Measurements from ENCODE around the gene NPAS1.

Gene NPAS1

DNA sequence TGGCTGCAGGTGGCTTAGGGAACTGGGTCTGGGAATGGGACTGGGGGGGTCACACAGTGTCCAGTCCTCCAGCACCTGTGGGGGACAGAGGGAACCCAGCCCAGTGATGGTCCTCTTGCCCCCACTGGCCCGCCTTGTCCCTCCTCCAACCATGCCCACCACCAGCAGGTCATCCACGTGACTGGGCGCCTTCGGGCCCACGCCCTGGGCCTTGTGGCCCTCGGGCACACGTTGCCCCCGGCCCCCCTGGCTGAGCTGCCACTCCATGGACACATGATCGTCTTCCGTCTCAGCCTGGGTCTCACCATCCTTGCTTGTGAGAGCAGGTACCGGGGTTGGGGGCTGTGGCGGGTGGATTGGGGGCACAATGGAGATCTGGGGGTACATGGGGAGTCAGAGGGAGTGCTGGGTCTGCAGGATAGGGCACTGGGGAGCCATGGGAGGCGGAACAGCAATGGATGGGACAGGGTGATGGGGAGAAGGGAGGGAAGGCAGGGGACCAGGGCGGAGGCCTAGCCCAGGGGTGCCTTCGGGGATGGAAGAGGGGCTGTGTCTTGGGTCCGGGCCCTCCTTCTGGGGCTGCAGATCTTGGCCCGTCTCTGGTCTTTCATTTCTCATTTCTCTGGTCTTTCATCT is 19.7 kb downstream of the NPAS1 start:
- no peak overlapping the region for H3K27ac ChIP-seq
- TF ChIP-seq, protein P1, sequence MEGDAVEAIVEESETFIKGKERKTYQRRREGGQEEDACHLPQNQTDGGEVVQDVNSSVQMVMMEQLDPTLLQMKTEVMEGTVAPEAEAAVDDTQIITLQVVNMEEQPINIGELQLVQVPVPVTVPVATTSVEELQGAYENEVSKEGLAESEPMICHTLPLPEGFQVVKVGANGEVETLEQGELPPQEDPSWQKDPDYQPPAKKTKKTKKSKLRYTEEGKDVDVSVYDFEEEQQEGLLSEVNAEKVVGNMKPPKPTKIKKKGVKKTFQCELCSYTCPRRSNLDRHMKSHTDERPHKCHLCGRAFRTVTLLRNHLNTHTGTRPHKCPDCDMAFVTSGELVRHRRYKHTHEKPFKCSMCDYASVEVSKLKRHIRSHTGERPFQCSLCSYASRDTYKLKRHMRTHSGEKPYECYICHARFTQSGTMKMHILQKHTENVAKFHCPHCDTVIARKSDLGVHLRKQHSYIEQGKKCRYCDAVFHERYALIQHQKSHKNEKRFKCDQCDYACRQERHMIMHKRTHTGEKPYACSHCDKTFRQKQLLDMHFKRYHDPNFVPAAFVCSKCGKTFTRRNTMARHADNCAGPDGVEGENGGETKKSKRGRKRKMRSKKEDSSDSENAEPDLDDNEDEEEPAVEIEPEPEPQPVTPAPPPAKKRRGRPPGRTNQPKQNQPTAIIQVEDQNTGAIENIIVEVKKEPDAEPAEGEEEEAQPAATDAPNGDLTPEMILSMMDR (IDR thresholded peaks at IDR 0.05), result no peak
- TF ChIP-seq ZFX (IDR thresholded peaks at IDR 0.05; ENCODE audit: borderline replicate concordance), result no peak

- TF ChIP-seq, protein P1 (IDR thresholded peaks at IDR 0.05), result no peak
- no peak for TF ChIP-seq ZFX (IDR thresholded peaks at IDR 0.05; ENCODE audit: borderline replicate concordance)
- H3K27ac ChIP-seq, result no peak overlapping the region
These were observed 21.2 kb downstream of the NPAS1 start for GRCh38 chr19:47040869-47041268.

GRCh38 chr19:47044946-47045866 is 25.6 kb downstream of the NPAS1 start:
- TF ChIP-seq, protein P1 (IDR thresholded peaks at IDR 0.05), result no peak
- TF ChIP-seq ZFX (IDR thresholded peaks at IDR 0.05; ENCODE audit: borderline replicate concordance), result no peak
- H3K27ac ChIP-seq, result no peak overlapping the region

- H3K27ac ChIP-seq, result no peak overlapping the region
- TF ChIP-seq ZFX (IDR thresholded peaks at IDR 0.05; ENCODE audit: borderline replicate concordance), result no peak
- TF ChIP-seq, protein P1 (IDR thresholded peaks at IDR 0.05), result no peak
These were observed 26.3 kb downstream of the NPAS1 start for GRCh38 chr19:47045867-47046470.

DNA sequence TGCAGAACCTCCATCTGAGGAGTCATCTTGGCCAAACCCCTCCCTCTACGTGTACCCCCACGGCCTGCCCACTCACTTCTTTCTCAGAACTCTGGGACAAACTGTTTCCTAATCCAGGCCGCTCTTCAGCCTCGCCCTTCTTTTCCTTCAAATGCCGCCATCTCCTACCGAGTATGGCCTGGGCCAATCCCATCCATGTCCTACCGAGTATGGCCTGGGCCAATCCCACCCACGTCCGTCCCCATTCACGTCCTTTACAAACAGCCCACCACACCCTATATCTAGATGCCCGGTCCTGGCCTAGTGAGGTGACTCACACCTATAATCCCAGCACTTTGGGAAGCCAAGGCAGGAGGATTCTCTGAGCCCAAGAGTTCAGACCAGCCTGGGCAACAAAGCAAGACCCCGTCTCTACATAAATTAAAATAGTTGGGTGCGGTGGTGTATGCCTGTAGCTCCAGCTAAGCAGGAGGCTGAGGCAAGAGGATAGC is 27.7 kb downstream of the NPAS1 start:
- peak overlapping the region; percentile 77 for H3K27ac ChIP-seq
- TF ChIP-seq, protein P1 (IDR thresholded peaks at IDR 0.05), result no peak
- TF ChIP-seq ZFX (IDR thresholded peaks at IDR 0.05; ENCODE audit: borderline replicate concordance), result no peak

- H3K27ac ChIP-seq, result peak overlapping the region; percentile 77
These were observed 28.2 kb downstream of the NPAS1 start for GRCh38 chr19:47047763-47048405.

More at GRCh38 chr19:47047763-47048405, 28.2 kb downstream of the NPAS1 start:
- no peak for TF ChIP-seq ZFX (IDR thresholded peaks at IDR 0.05; ENCODE audit: borderline replicate concordance)
- TF ChIP-seq, protein P1 (IDR thresholded peaks at IDR 0.05), result no peak

Measured in 22Rv1 (cell line).